ENCODE measurements around the gene LDLRAD4. TPM values are rescaled to one million over a fixed set of nuclear protein-coding genes. Genes with fewer than 3 reads are reported as not detected.
"Not testable (repeated sequence)": the region's sequence is repeated elsewhere in the genome, so short reads cannot be mapped to it uniquely, and the experiment has no call there.

The LDLRAD4 gene
- total and polyA plus RNA-seq, 8 donors, result 2.0 to 47.9 (median 9.0) TPM

- 46 to 65% (median 57%) methylated on average over 6 of the region's 6 CpGs for WGBS, 5 donors
- intact Hi-C loops (cut with DNase I; ENCODE audit: low total_unique reads), result no loop called here
These were observed 388.2 kb downstream of the LDLRAD4 start for GRCh38 chr18:13606604-13607254.

GRCh38 chr18:13608024-13608562 is 389.5 kb downstream of the LDLRAD4 start:
- H3K36me3 ChIP-seq; H3K27ac ChIP-seq; H3K27me3 ChIP-seq; DNase-seq; H3K4me3 ChIP-seq; intact Hi-C loops (cut with DNase I; ENCODE audit: low total_unique reads); H3K9me3 ChIP-seq: not testable (repeated sequence)
- WGBS, 5 donors, result 79 to 87% (median 82%) methylated on average over 10 of the region's 10 CpGs
- peaks cover 13 to 26% (median 26%) of the 10 kb centered on the region in 4 donors for H3K4me1 ChIP-seq

More at GRCh38 chr18:13606604-13607254, 388.2 kb downstream of the LDLRAD4 start:
- H3K9me3 ChIP-seq, result no peaks in the 10 kb centered on the region
- no peak overlapping the region for H3K27ac ChIP-seq
- no peak for TF ChIP-seq POLR2A (IDR thresholded peaks at IDR 0.05)
- no peak for TF ChIP-seq CTCF (IDR thresholded peaks at IDR 0.05)
- no peak for TF ChIP-seq POLR2AphosphoS5 (IDR thresholded peaks at IDR 0.05)
- TF ChIP-seq EP300 (IDR thresholded peaks at IDR 0.05), result no peak
- DNase-seq, result no peak
- no peak overlapping the region for H3K4me3 ChIP-seq
- no peaks in the 10 kb centered on the region for H3K36me3 ChIP-seq
- H3K27me3 ChIP-seq, result peaks cover 0 to 2% (median 0%) of the 10 kb centered on the region in 3 donors
- H3K4me1 ChIP-seq, result peaks cover 8 to 16% (median 15%) of the 10 kb centered on the region in 4 donors

GRCh38 chr18:13608791-13609532 is 390.4 kb downstream of the LDLRAD4 start:
- peak in 1 of 2 donors; percentile 11 for DNase-seq
- H3K4me1 ChIP-seq, result peaks cover 13 to 26% (median 26%) of the 10 kb centered on the region in 4 donors
- H3K27ac ChIP-seq, result no peak overlapping the region
- H3K36me3 ChIP-seq, result no peaks in the 10 kb centered on the region
- no peaks in the 10 kb centered on the region for H3K9me3 ChIP-seq
- peaks cover 0 to 7% (median 0%) of the 10 kb centered on the region in 3 donors for H3K27me3 ChIP-seq
- no peak overlapping the region for H3K4me3 ChIP-seq
- intact Hi-C loops (cut with DNase I; ENCODE audit: low total_unique reads), result no loop called here
- 62 to 74% (median 69%) methylated on average over 16 of the region's 16 CpGs for WGBS, 5 donors
- TF ChIP-seq POLR2A (IDR thresholded peaks at IDR 0.05), result no peak
- no peak for TF ChIP-seq POLR2AphosphoS5 (IDR thresholded peaks at IDR 0.05)
- TF ChIP-seq CTCF (IDR thresholded peaks at IDR 0.05), result no peak
- no peak for TF ChIP-seq EP300 (IDR thresholded peaks at IDR 0.05)

- intact Hi-C loops (cut with DNase I; ENCODE audit: low total_unique reads), result no loop called here
- 53 to 71% (median 61%) methylated on average over 11 of the region's 11 CpGs for WGBS, 5 donors
- H3K27ac ChIP-seq, result peak overlapping the region in 3 of 5 donors; percentile 39 to 74 (median 55)
- no peaks in the 10 kb centered on the region for H3K9me3 ChIP-seq
- H3K4me3 ChIP-seq, result peak overlapping the region; percentile 29 to 38 (median 34)
- H3K36me3 ChIP-seq, result no peaks in the 10 kb centered on the region
- H3K4me1 ChIP-seq, result peaks cover 13 to 26% (median 26%) of the 10 kb centered on the region in 4 donors
- TF ChIP-seq CTCF (IDR thresholded peaks at IDR 0.05), result no peak
- no peak for TF ChIP-seq EP300 (IDR thresholded peaks at IDR 0.05)
- TF ChIP-seq POLR2AphosphoS5 (IDR thresholded peaks at IDR 0.05), result no peak
- no peak for TF ChIP-seq POLR2A (IDR thresholded peaks at IDR 0.05)
- no peak for DNase-seq
- H3K27me3 ChIP-seq, result peaks cover 0 to 7% (median 0%) of the 10 kb centered on the region in 3 donors
These were observed 392.1 kb downstream of the LDLRAD4 start for GRCh38 chr18:13610555-13611141.

All from stomach (tissue), 9 donors.